OCI-LY1 (cell line): Measurements from ENCODE around the gene S100A2.

Experiments
- EZH2 ChIP-seq: fragments of 200-600 bp; sonication (generic), shearing (Covaris generic); IDR thresholded peaks from 2 replicates; pipeline ENCODE4 v1.8.0; 2017; ENCODE audit warnings: borderline replicate concordance, mixed run types, mild to moderate bottlenecking, antibody characterized with exemption, low read length, moderate library complexity, mixed read lengths
- TF ChIP-seq, protein P1 (sequence below): fragments of 200-600 bp; sonication (generic), shearing (Covaris generic); IDR thresholded peaks from 2 replicates; pipeline ENCODE4 v1.5.1; 2017; ENCODE audit warnings: mild to moderate bottlenecking, antibody characterized with exemption, low read length, moderate library complexity, mixed read lengths

DNA sequence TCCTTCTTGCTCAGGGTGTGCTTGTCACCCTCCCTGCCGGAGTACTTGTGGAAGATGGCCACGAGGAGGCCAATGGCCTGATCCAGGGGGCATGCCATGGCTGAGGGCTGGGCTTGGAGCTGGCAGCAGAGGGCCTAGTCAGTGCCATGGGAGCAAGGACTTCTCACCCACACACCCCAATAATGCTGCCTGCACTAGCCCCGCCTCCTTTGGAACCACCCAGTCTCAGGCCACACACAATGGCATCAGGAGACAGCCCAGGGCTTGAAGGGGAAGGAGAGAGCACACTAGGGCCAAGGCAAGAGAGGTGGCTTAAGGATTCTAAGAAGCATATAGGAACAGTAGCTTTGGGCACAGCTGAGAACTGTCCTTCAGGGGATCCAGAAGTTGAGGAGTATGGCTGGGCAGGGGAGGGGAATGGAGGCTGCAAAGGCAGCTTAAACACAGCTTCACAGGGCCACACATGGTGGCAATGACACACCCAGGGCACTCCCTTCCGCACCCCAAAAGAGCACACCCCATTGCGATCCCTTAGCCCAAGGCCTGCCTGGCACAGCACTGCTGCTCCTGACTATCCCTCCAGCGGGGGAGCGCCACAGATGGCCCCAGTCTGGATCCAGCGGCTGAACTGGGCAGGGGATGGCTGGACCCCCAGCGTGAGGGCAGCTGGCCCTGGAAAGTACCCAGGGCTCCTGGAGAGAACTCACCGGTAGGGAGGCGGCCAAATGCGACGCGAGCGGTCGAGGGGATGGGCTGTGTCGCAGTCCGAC is 30.2 kb downstream of the S100A2 start, which contains the start of gene S100A6:
- TF ChIP-seq, protein P1, sequence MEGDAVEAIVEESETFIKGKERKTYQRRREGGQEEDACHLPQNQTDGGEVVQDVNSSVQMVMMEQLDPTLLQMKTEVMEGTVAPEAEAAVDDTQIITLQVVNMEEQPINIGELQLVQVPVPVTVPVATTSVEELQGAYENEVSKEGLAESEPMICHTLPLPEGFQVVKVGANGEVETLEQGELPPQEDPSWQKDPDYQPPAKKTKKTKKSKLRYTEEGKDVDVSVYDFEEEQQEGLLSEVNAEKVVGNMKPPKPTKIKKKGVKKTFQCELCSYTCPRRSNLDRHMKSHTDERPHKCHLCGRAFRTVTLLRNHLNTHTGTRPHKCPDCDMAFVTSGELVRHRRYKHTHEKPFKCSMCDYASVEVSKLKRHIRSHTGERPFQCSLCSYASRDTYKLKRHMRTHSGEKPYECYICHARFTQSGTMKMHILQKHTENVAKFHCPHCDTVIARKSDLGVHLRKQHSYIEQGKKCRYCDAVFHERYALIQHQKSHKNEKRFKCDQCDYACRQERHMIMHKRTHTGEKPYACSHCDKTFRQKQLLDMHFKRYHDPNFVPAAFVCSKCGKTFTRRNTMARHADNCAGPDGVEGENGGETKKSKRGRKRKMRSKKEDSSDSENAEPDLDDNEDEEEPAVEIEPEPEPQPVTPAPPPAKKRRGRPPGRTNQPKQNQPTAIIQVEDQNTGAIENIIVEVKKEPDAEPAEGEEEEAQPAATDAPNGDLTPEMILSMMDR: no peak
- no peak for TF ChIP-seq EZH2
